ENCODE measurements around the gene RC3H1. TPM values are rescaled to one million over a fixed set of nuclear protein-coding genes. Genes with fewer than 3 reads are reported as not detected.

The RC3H1 gene
- total RNA-seq, 1 donor from 2014 or later, result 9.5 TPM

GRCh38 chr1:173913111-173913510 is 109.0 kb downstream of the RC3H1 start:
- DNase-seq (ENCODE audit: low read depth), result no peak
- no peak overlapping the region for H3K4me3 ChIP-seq (ENCODE audit: low read depth, low read length)
- TF ChIP-seq CTCF (conservative IDR thresholded peaks at IDR 0.05; ENCODE audit: low read depth, low read length), result no peak

- H3K4me3 ChIP-seq (ENCODE audit: low read depth, low read length), result no peak overlapping the region
- no peak for TF ChIP-seq CTCF (conservative IDR thresholded peaks at IDR 0.05; ENCODE audit: low read depth, low read length)
- no peak for DNase-seq (ENCODE audit: low read depth)
Observed at GRCh38 chr1:173903827-173904531, 118.2 kb downstream of the RC3H1 start.

- no peak for DNase-seq (ENCODE audit: low read depth)
- no peak for TF ChIP-seq CTCF (conservative IDR thresholded peaks at IDR 0.05; ENCODE audit: low read depth, low read length)
- H3K4me3 ChIP-seq (ENCODE audit: low read depth, low read length), result no peak overlapping the region
Observed at GRCh38 chr1:173900992-173901391, 121.2 kb downstream of the RC3H1 start.

GRCh38 chr1:173900427-173900826 is 121.7 kb downstream of the RC3H1 start:
- DNase-seq (ENCODE audit: low read depth), result no peak
- no peak for TF ChIP-seq CTCF (conservative IDR thresholded peaks at IDR 0.05; ENCODE audit: low read depth, low read length)

GRCh38 chr1:173894189-173894588 is 128.0 kb downstream of the RC3H1 start:
- no peak overlapping the region for H3K4me3 ChIP-seq (ENCODE audit: low read depth, low read length)
- no peak for DNase-seq (ENCODE audit: low read depth)
- no peak for TF ChIP-seq CTCF (conservative IDR thresholded peaks at IDR 0.05; ENCODE audit: low read depth, low read length)

More at GRCh38 chr1:173900427-173900826, 121.7 kb downstream of the RC3H1 start:
- H3K4me3 ChIP-seq (ENCODE audit: low read depth, low read length), result no peak overlapping the region

GRCh38 chr1:173893611-173894010 is 128.5 kb downstream of the RC3H1 start:
- no peak overlapping the region for H3K4me3 ChIP-seq (ENCODE audit: low read depth, low read length)
- DNase-seq (ENCODE audit: low read depth), result no peak
- TF ChIP-seq CTCF (conservative IDR thresholded peaks at IDR 0.05; ENCODE audit: low read depth, low read length), result no peak

- H3K4me3 ChIP-seq (ENCODE audit: low read depth, low read length), result no peak overlapping the region
- DNase-seq (ENCODE audit: low read depth), result no peak
- no peak for TF ChIP-seq CTCF (conservative IDR thresholded peaks at IDR 0.05; ENCODE audit: low read depth, low read length)
Observed at GRCh38 chr1:173889885-173890284, 132.3 kb downstream of the RC3H1 start.

All from epithelial cell of proximal tubule (primary cell).